CMK (cell line): Measurements from ENCODE around the gene ACKR3.

ENCODE experiments used
- DNase-seq: peaks from one replicate; pipeline ENCODE4 v3.0.0-alpha.2; 2010; ENCODE audit warnings: low read depth

Gene ACKR3

GRCh38 chr2:236550290-236550689 is 19.3 kb upstream of the ACKR3 start:
- DNase-seq = no peak

- no peak for DNase-seq
Observed at GRCh38 chr2:236550701-236551465, 18.7 kb upstream of the ACKR3 start.

DNA sequence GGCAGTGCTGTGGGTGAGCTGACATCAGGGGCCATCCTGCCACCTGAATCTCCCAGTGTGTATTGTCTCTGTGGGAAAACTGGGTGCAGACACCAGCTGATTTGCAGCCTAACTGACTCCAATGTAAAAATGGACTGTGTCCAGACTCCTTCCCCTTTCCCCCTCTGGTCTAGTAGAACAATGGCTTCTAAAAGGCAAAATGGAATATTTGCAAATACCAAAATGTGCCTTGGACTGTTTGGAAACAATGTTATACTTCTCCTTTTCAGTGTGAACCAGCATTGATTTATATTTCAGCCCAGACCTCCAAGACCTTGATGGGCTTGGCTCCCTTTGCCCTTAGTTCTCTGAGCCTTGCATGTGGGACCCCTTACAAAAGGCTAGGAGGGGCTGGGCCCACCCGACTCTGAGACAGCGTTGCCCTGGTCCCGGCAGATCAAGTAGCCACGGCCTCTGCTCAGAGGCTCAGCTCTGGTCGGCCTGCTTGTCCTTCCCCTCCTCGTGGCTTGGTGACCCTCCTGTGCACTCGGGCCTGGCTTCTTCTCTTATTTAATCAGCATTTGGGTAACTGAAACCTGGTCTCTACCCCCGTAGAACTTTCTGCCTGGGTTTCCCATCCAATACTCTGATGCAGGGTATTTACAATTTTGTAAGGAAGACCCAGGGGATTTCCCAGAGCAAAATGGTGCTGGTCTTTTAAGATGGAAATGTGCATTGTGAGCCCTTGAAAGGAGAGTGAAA is 18.0 kb upstream of the ACKR3 start:
- DNase-seq = no peak

DNA sequence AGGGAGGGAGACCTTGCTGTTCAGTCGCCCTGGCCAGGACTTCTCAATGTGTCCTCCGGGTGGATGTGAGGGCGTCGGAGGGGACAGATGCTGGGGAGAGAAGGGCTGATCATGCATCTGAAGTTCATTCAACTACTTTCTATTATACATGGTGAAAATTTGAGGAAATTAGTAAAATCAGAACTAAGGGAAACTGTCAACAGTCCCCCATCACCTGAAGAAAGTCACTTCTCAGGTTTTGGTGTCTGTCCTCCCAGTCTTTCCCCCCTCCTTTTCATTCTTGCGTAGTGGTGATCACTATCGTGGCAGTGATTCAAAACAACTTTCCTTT is 17.4 kb upstream of the ACKR3 start:
- no peak for DNase-seq

GRCh38 chr2:236552581-236553363 is 16.9 kb upstream of the ACKR3 start:
- DNase-seq = no peak

DNA sequence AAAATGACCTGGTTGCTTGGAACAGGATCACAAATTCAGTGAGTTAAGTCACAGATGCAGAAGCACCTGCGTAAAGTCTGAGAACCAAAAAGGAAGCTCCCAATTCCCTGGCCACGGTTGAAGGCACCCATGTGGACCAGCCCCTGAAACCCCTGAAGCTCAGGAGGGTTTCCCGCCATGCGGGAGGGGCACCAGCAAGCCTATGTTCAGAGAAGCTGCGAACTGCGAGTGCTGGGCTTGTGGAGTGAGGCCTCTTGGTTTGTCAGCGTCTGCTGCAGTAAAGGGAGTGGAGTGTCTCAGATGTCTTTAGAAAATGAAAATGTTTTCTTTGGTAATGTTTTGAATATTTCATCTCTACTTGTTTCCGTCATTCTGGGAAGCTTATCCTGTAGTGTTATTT is 16.1 kb upstream of the ACKR3 start:
- DNase-seq = no peak

DNA sequence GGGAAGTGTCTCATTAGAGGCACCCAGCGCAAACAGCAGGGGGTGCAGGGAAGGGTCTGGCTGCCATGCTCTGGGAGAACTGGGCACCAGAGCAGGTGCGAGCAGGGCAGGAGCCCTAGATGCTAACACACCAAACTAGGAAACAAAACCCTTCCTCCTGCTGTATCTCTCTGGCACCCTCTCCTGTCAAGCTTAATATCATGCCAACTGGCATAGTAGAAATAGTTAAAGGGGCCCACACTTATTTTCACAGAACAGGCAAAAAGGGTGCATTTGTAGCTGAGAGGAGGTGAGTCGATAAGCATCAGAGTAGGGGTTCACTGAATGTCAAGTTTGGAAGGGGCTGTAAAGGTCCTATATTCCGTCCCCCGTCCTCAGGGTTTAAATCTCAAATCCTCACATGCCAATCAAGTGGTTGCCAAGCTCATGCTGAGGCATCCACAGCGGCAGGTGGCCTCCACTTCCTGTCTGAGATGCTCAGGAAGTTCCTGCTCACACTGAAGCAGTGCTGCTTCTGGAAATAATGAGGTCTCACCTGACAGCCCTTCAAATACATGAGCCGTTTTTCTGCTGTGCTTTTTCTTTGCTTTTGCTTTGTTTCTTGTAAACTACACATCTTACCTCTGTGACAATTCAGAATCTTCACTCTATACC is 14.9 kb upstream of the ACKR3 start:
- no peak for DNase-seq

DNA sequence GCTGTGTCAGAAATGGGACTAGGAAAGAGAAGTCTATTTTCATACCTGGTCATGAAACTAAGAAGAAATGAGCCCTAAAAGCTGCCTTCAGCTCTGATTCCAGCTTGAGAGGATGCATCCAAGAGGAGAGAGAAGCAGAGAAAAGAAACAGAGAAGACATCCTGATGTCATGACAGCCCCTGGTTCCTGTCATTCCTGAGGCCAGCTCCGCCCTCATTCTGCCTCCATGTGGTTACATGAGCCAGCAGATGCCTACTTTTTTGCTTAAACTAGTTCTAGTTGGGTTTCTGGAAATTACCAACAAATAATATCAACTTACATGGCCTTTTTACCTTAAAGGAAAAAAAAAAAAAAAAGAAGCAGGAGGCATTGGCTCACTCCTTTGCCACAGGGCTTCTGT is 14.1 kb upstream of the ACKR3 start:
- no peak for DNase-seq

DNA sequence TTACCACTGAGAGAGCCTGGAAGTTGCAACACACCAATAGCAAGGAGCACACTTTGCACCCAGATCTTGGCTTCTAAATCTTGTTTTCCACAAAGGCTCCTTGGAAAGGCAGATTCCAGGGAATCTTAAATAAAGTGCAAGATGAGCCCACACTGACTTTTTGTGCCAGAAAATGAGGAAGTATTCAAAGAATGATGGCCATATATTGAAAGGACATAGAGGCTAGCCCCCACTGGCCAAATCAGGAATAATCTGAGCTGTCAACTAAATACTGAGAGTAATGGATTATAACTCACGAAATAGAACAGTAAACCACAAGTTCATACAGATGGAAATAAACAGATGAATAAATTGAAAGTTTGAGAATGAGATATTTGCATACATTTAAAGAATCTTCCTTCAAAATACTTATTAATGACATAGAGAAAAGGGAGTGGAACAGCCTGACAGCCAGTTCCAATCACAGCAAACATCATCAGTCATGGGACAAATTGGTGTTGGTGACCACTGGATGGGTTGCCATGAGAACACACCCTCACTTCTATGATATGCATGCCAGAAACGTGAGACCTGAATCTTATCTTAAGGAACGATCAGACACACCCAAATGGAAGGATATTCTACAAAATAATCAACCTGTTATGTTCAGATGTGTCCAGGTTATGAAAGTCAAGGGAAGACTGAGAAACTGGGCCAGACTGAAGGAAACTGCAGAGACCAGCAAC is 12.2 kb upstream of the ACKR3 start:
- DNase-seq = no peak

- DNase-seq = no peak
Observed at GRCh38 chr2:236558036-236558435, 11.6 kb upstream of the ACKR3 start.

DNA sequence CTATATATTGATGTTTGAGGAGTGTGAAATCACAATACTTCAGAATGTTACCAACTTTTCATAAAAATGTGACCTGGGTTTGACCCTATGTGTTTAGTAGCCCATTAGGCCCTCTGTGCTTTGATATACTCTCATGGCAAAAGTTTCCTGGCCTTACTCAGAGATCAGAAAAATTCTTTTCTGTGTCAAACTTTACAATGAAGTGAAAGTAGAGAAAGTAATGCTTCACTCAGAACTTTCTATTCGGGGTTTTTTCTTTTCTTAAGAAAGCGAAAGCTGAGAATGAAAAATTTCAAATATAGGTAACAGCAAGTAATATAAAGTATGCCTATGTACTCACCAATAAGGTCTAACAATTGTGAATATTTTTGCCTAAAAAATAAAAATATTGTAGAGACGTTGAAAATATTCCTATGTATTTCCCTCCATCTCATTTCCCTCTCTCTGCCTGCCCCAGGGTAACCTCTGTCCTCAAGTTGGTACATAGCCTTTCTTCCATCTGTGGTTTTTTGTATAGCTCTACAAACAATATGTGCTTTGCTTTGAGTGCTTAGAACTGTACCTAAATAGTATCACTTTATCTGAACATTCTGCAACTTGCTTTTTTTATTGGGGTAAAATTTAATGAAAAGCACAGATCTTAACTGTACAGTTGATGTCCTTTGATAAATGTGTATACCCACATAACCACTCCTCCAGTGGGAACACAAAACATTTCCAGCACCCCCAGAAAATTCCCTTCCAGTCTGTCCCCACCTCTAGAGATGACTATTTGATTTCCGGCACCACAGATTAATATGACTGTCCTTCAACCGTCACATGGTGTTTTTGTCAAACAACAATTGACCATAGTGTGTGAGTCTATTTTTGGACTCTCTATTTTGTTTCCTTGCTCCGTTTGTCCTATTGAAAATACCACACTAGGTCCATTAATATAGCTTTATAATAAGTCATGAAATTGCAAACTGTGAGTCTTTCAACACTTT is 10.3 kb upstream of the ACKR3 start:
- DNase-seq = no peak

DNA sequence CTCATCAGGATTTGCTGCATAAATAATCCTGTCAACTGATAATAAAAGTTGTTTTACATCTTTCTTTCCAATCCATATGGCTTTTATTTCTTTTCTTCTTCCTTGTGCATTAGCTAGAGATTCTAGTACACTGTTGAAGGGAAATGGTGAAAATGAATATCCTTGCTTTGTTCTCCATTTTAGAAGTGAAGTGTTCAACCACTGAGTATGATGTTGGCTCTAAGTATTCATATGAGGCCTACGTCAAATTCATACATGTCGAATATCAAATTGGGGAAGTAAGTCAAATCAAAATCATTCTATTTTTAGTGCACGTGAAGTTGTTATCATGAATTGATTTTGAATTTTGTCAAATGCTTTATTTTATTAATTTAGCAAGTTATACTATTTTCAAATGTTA is 7.8 kb upstream of the ACKR3 start:
- no peak for DNase-seq

- no peak for DNase-seq
Observed at GRCh38 chr2:236562434-236562833, 7.2 kb upstream of the ACKR3 start.

- DNase-seq = no peak
Observed at GRCh38 chr2:236563953-236564352, 5.7 kb upstream of the ACKR3 start.

- DNase-seq = no peak
Observed at GRCh38 chr2:236565212-236565611, 4.4 kb upstream of the ACKR3 start.

DNA sequence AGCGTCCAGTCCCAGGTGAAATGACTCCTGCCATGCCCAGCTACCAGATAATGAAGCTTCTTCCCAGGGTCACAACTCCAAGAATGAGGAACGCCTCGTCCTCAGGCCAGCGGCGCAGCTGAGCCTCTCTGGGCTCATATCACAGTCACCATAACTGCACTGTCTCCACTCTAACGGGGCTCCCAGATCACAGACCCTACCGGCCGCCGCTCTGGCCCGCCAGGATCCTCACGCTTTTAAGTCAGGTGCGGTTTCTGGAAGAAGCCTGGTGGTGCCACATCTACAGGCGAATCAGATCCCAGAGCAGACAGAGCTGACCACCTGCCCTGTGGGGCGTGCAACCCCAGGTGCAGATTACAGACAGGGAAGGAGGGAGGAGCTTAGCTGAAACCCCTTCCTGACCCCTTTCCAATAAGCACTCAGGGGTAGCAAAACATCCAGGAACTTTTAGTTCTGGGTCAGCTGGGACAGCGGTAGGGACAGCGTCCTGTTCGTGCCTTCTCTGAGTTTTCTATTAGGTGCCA is 3.7 kb upstream of the ACKR3 start:
- DNase-seq = no peak

GRCh38 chr2:236566596-236566995 is 3.0 kb upstream of the ACKR3 start:
- DNase-seq = no peak

DNA sequence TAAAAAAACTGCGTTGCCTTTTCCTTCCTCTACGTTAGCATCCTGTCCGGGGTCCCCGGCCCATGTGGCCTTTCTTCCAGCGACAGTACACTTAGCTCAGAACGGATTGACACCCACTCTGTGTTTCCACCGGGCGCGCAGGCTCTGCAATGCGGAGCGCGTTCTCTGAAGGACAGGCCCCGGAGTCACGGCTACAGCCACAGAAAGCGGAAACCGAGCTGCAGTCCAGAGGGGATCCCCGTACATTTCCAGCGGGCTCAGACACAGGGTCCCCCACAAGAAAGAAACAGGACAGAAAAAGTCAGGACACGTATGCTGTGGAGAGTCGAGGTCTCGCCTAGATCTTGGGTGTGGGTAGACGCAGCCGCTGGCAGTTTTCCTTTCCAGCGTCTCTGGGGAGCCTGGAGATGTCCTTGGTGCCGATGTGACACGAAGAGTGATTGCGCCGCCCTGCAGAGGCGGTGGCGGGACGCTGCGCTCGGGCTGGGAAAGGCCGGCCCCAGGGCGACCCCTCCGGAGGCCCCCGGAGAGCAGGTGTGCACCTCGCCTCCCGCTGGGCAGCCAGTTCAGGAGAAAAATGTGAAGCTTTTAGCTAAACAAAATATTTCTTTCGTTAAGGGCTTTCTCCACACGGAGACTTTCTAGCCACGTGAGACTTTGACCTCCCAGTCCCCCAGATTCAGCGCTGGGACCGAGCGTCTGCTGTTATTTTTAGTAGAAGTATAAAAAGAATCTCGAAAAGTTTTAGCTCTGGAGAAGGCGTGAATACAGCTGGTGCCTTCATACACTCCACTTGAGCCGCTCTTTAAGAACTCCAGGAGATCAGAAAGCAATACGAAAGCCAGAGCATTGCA is 1.3 kb upstream of the ACKR3 start:
- no peak for DNase-seq

- no peak for DNase-seq
Observed at GRCh38 chr2:236568922-236569572, 578 bp upstream of the ACKR3 start.
